WTC11 (cell line): ENCODE measurements around the gene NUP98. TPM values are rescaled to one million over a fixed set of nuclear protein-coding genes. Genes with fewer than 3 reads are reported as not detected.

Source experiments
- ATAC-seq: fragments of 200-7000 bp; cut with Tn5 transposase; 2 replicates; pipeline ENCODE4 v1.10.0; 2021; ENCODE audit warnings: mild to moderate bottlenecking, moderate library complexity
- CTCF ChIA-PET: fragments of 300-600 bp; sonication (Branson Sonifier 250); formaldehyde crosslinking; loops from one replicate; lab custom pipeline; 2021; ENCODE audit warnings: antibody characterized with exemption; lab: Charles Lee
- POLR2A ChIA-PET: fragments of 350-600 bp; sonication (Branson Sonifier 250); formaldehyde crosslinking; loops from one replicate; lab custom pipeline; 2021; ENCODE audit warnings: antibody characterized with exemption; lab: Charles Lee
- DNase-seq: peaks from one replicate; pipeline ENCODE4 v3.0.0; 2021; ENCODE audit warnings: low spot score
- H3K27ac Mint-ChIP-seq: 2 replicates; pipeline ENCODE4 v1.8.0; 2021; ENCODE audit warnings: mixed read lengths
- H3K27me3 Mint-ChIP-seq: 2 replicates; pipeline ENCODE4 v1.8.0; 2021; ENCODE audit warnings: low read depth, mild to moderate bottlenecking, moderate library complexity, mixed read lengths
- H3K36me3 Mint-ChIP-seq: 2 replicates; pipeline ENCODE4 v1.8.0; 2021; ENCODE audit warnings: mixed read lengths
- H3K4me1 Mint-ChIP-seq: 2 replicates; pipeline ENCODE4 v1.8.0; 2022; ENCODE audit warnings: mixed read lengths
- H3K4me3 Mint-ChIP-seq: 2 replicates; pipeline ENCODE4 v1.8.0; 2021; ENCODE audit warnings: mild to moderate bottlenecking, moderate library complexity, mixed read lengths
- H3K9me3 Mint-ChIP-seq: 2 replicates; pipeline ENCODE4 v1.8.0; 2021; ENCODE audit warnings: mixed read lengths
- ATF1 ChIP-seq: sonication (generic); formaldehyde crosslinking; IDR thresholded peaks from 2 replicates; pipeline ENCODE4 v1.8.1; 2023; ENCODE audit warnings: mild to moderate bottlenecking, moderate library complexity, missing genetic modification reagents
- CREB1 ChIP-seq: sonication (generic); formaldehyde crosslinking; IDR thresholded peaks from 2 replicates; pipeline ENCODE4 v1.8.0; 2023; ENCODE audit warnings: mild to moderate bottlenecking, missing genetic modification reagents
- CREM ChIP-seq: sonication (generic); formaldehyde crosslinking; IDR thresholded peaks from 2 replicates; pipeline ENCODE4 v1.8.1; 2022; ENCODE audit warnings: mild to moderate bottlenecking, missing genetic modification reagents, moderate library complexity
- E2F4 ChIP-seq: sonication (generic); formaldehyde crosslinking; IDR thresholded peaks from 2 replicates; pipeline ENCODE4 v1.8.1; 2022; ENCODE audit warnings: low read depth, mild to moderate bottlenecking, moderate library complexity, missing genetic modification reagents, borderline replicate concordance
- ELF4 ChIP-seq: sonication (generic); formaldehyde crosslinking; IDR thresholded peaks from 2 replicates; pipeline ENCODE4 v1.8.1; 2022; ENCODE audit warnings: low read depth, mild to moderate bottlenecking, moderate library complexity, missing genetic modification reagents
- GABPB1 ChIP-seq: sonication (generic); formaldehyde crosslinking; IDR thresholded peaks from 2 replicates; pipeline ENCODE4 v1.8.1; 2023; ENCODE audit warnings: mild to moderate bottlenecking, missing genetic modification reagents
- HMGA2 ChIP-seq: fragments of 250-450 bp; sonication (Bioruptor Pico); IDR thresholded peaks from 2 replicates; pipeline ENCODE4 v1.4.0; 2021; ENCODE audit warnings: mild to moderate bottlenecking, moderate library complexity
- IRF2 ChIP-seq: sonication (generic); formaldehyde crosslinking; IDR thresholded peaks from 2 replicates; pipeline ENCODE4 v1.8.0; 2022; ENCODE audit warnings: low read depth, missing genetic modification reagents, borderline replicate concordance
- JUN ChIP-seq: sonication (generic); formaldehyde crosslinking; IDR thresholded peaks from 2 replicates; pipeline ENCODE4 v1.8.0; 2023; ENCODE audit warnings: mild to moderate bottlenecking, missing genetic modification reagents
- MYBL2 ChIP-seq: sonication (generic); formaldehyde crosslinking; IDR thresholded peaks from 2 replicates; pipeline ENCODE4 v1.8.1; 2023; ENCODE audit warnings: mild to moderate bottlenecking, moderate library complexity, missing genetic modification reagents
- NFATC4 ChIP-seq: fragments of 250-450 bp; sonication (Bioruptor Pico); IDR thresholded peaks from 2 replicates; pipeline ENCODE4 v1.9.0; 2021; ENCODE audit warnings: mild to moderate bottlenecking
- NFE2L1 ChIP-seq: sonication (generic); formaldehyde crosslinking; IDR thresholded peaks from 2 replicates; pipeline ENCODE4 v1.8.1; 2023; ENCODE audit warnings: missing genetic modification reagents
- PRDM15 ChIP-seq: sonication (generic); formaldehyde crosslinking; IDR thresholded peaks from 2 replicates; pipeline ENCODE4 v1.8.0; 2022; ENCODE audit warnings: missing genetic modification reagents
- RORB ChIP-seq: fragments of 250-450 bp; sonication (Bioruptor Pico); IDR thresholded peaks from 2 replicates; pipeline ENCODE4 v1.9.0; 2021; ENCODE audit warnings: mild to moderate bottlenecking
- SOX15 ChIP-seq: fragments of 250-450 bp; sonication (Bioruptor Pico); IDR thresholded peaks from 2 replicates; pipeline ENCODE4 v1.9.0; 2021; ENCODE audit warnings: mild to moderate bottlenecking
- SP1 ChIP-seq: sonication (generic); formaldehyde crosslinking; conservative IDR thresholded peaks from 2 replicates; pipeline ENCODE4 v1.8.1; 2022; ENCODE audit warnings: missing genetic modification reagents
- TP53 ChIP-seq: sonication (generic); formaldehyde crosslinking; IDR thresholded peaks from 2 replicates; pipeline ENCODE4 v1.8.1; 2023; ENCODE audit warnings: mild to moderate bottlenecking, missing genetic modification reagents
- ZNF232 ChIP-seq: sonication (generic); formaldehyde crosslinking; IDR thresholded peaks from 2 replicates; pipeline ENCODE4 v1.8.0; 2022; ENCODE audit warnings: mild to moderate bottlenecking, missing genetic modification reagents
- ZNF263 ChIP-seq: sonication (generic); formaldehyde crosslinking; IDR thresholded peaks from 2 replicates; pipeline ENCODE4 v1.8.1; 2022; ENCODE audit warnings: low read depth, mild to moderate bottlenecking, moderate library complexity, missing genetic modification reagents
- ZNF317 ChIP-seq: sonication (generic); formaldehyde crosslinking; IDR thresholded peaks from 2 replicates; pipeline ENCODE4 v1.8.1; 2023; ENCODE audit warnings: low read depth, mild to moderate bottlenecking, moderate library complexity, missing genetic modification reagents, borderline replicate concordance
- ZSCAN18 ChIP-seq: fragments of 250-450 bp; sonication (Bioruptor Pico); IDR thresholded peaks from 2 replicates; pipeline ENCODE4 v2.1.2; 2022; ENCODE audit warnings: mild to moderate bottlenecking, moderate library complexity
- total RNA-seq: library from RNA; stranded (reverse); gene quantifications from 3 replicates; pipeline ENCODE4 v1.2.3, GENCODE V29; 2021
- TF ChIP-seq, protein P1 (sequence below): sonication (generic); formaldehyde crosslinking; IDR thresholded peaks from 2 replicates; pipeline ENCODE4 v1.8.1; 2023; ENCODE audit warnings: mild to moderate bottlenecking, missing genetic modification reagents, moderate library complexity
- TF ChIP-seq, protein P2 (sequence below): sonication (generic); formaldehyde crosslinking; conservative IDR thresholded peaks from 2 replicates; pipeline ENCODE4 v1.8.1; 2023; ENCODE audit warnings: mild to moderate bottlenecking, low read depth, missing genetic modification reagents, moderate library complexity

Gene NUP98
- total RNA-seq, 1 experiment from 2014 or later = 81.4 TPM

- H3K27me3 Mint-ChIP-seq = no peaks in the 10 kb centered on the region
- POLR2A ChIA-PET = no interaction called here
- CTCF ChIA-PET = interaction anchor here (0.7 kb wide), 1 partner anchor 191 kb away, joined by 3 read pairs; the partner anchor contains the start of gene STIM1
- TF ChIP-seq, protein P1, sequence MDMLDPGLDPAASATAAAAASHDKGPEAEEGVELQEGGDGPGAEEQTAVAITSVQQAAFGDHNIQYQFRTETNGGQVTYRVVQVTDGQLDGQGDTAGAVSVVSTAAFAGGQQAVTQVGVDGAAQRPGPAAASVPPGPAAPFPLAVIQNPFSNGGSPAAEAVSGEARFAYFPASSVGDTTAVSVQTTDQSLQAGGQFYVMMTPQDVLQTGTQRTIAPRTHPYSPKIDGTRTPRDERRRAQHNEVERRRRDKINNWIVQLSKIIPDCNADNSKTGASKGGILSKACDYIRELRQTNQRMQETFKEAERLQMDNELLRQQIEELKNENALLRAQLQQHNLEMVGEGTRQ (CRISPR knock-in tag) = no peak
- TF ChIP-seq SP1 (CRISPR knock-in tag) = no peak
- no peak for TF ChIP-seq E2F4
- TF ChIP-seq NFATC4 (CRISPR knock-in tag) = no peak
- no peak for TF ChIP-seq CREB1 (CRISPR knock-in tag)
- TF ChIP-seq JUN (CRISPR knock-in tag) = no peak
- no peak for TF ChIP-seq GABPB1 (CRISPR knock-in tag)
- TF ChIP-seq PRDM15 = no peak
- TF ChIP-seq, protein P2, sequence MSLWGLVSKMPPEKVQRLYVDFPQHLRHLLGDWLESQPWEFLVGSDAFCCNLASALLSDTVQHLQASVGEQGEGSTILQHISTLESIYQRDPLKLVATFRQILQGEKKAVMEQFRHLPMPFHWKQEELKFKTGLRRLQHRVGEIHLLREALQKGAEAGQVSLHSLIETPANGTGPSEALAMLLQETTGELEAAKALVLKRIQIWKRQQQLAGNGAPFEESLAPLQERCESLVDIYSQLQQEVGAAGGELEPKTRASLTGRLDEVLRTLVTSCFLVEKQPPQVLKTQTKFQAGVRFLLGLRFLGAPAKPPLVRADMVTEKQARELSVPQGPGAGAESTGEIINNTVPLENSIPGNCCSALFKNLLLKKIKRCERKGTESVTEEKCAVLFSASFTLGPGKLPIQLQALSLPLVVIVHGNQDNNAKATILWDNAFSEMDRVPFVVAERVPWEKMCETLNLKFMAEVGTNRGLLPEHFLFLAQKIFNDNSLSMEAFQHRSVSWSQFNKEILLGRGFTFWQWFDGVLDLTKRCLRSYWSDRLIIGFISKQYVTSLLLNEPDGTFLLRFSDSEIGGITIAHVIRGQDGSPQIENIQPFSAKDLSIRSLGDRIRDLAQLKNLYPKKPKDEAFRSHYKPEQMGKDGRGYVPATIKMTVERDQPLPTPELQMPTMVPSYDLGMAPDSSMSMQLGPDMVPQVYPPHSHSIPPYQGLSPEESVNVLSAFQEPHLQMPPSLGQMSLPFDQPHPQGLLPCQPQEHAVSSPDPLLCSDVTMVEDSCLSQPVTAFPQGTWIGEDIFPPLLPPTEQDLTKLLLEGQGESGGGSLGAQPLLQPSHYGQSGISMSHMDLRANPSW (CRISPR knock-in tag) = no peak
- TF ChIP-seq ELF4 (CRISPR knock-in tag) = no peak
- no peak for TF ChIP-seq SOX15 (CRISPR knock-in tag)
- H3K4me3 Mint-ChIP-seq = no peak overlapping the region
- H3K36me3 Mint-ChIP-seq = no peaks in the 10 kb centered on the region
- ATAC-seq (no peak), DNase-seq (no peak)
- no peaks in the 10 kb centered on the region for H3K9me3 Mint-ChIP-seq
- peak overlapping the region; percentile 1; the same call in 1 of the 2 replicates for H3K27ac Mint-ChIP-seq
- no peaks in the 10 kb centered on the region for H3K4me1 Mint-ChIP-seq
Observed at GRCh38 chr11:3664032-3664630, 133.2 kb downstream of the NUP98 start.

DNA sequence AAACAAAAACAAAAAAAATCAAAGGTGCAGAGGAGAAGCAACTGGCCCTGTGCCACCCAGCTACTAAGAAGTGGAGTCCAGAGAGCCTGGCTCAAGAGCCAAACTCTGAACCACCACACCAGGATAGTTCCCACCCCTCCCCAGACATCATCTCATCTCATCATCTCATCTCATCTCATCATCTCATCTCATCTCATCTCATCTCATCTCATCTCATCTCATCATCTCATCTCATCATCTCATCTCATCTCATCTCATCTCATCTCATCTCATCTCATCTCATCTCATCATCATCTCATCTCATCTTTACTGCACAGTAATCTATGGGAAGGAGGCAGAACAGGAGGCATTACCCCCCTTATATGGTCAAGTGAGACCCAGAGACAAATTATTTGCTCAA lies 134.5 kb downstream of the NUP98 start:
- ChIA-PET CTCF (no interaction called here), POLR2A (no interaction called here)
- no peaks in the 10 kb centered on the region for H3K4me1 Mint-ChIP-seq
- DNase-seq = no peak
- ATAC-seq = no peak
- H3K36me3 Mint-ChIP-seq = no peaks in the 10 kb centered on the region
- H3K4me3 Mint-ChIP-seq = no peak overlapping the region
- no peak overlapping the region for H3K27ac Mint-ChIP-seq
- H3K9me3 Mint-ChIP-seq = peaks cover 6% of the 10 kb centered on the region; the same call in 1 of the 2 replicates
- no peaks in the 10 kb centered on the region for H3K27me3 Mint-ChIP-seq
- TF ChIP-seq ZNF263 (CRISPR knock-in tag) (no peak), HMGA2 (CRISPR knock-in tag) (no peak), RORB (CRISPR knock-in tag) (no peak), CREM (CRISPR knock-in tag) (no peak), NFE2L1 (CRISPR knock-in tag) (no peak), ZSCAN18 (no peak), SP1 (CRISPR knock-in tag) (no peak), ZNF317 (CRISPR knock-in tag) (no peak), TP53 (no peak), IRF2 (CRISPR knock-in tag) (no peak), PRDM15 (no peak), MYBL2 (CRISPR knock-in tag) (no peak), ZNF232 (no peak), ATF1 (CRISPR knock-in tag) (no peak)
